K562 (cell line): ENCODE measurements around the gene ZMYND8. TPM values are rescaled to one million over a fixed set of nuclear protein-coding genes. Genes with fewer than 3 reads are reported as not detected.
A peak's percentile ranks its signal among the peaks of the same experiment; 100 is the strongest.

Experiments used
- FUS ChIP-seq: fragments of 200-400 bp; formaldehyde crosslinking; optimal IDR thresholded peaks from 2 replicates; pipeline ENCODE3; 2017; ENCODE audit warnings: low read depth, low read length
- HMG20A ChIP-seq: fragments of 450-650 bp; formaldehyde crosslinking; conservative IDR thresholded peaks from 2 replicates; pipeline ENCODE4 v1.4.0; 2020; ENCODE audit warnings: mild to moderate bottlenecking, mixed read lengths
- MBD2 ChIP-seq: sonication (generic); IDR thresholded peaks from 2 replicates; pipeline ENCODE4 v1.6.1; 2016; ENCODE audit warnings: low read depth, borderline replicate concordance
- MTA3 ChIP-seq: fragments of 450-650 bp; formaldehyde crosslinking; IDR thresholded peaks from 2 replicates; pipeline ENCODE4 v1.6.1; 2017; ENCODE audit warnings: mild to moderate bottlenecking, borderline replicate concordance
- MYBL2 ChIP-seq, 2 experiments: fragments of 450-650 bp in 1 of 2; sonication (generic) in 1 of 2; formaldehyde crosslinking in 1 of 2; IDR thresholded peaks; 2 replicates each; pipeline versions ENCODE4 v1.6.1 to v1.8.1; 2017 to 2022; ENCODE audit warnings: borderline replicate concordance in 1 of 2, inconsistent platforms in 1 of 2, low read depth in 1 of 2, mild to moderate bottlenecking in 1 of 2, missing genetic modification reagents in 1 of 2, moderate library complexity in 1 of 2
- POLR2B ChIP-seq: fragments of 450-650 bp; IDR thresholded peaks from 2 replicates; pipeline ENCODE4 v1.6.1; 2018; ENCODE audit warnings: low read depth; ENCODE audit not compliant: partially characterized antibody
- POLR3G ChIP-seq: IDR thresholded peaks from 2 replicates; pipeline ENCODE4 v1.6.1; 2011; ENCODE audit not compliant: insufficient read length, insufficient replicate concordance; ENCODE audit errors: extremely low read depth
- RBM34 ChIP-seq: fragments of 200-400 bp; formaldehyde crosslinking; IDR thresholded peaks from 2 replicates; pipeline ENCODE4 v1.6.1; 2018; ENCODE audit warnings: low read length, borderline replicate concordance; ENCODE audit not compliant: insufficient read depth
- RNF2 ChIP-seq: sonication (generic); IDR thresholded peaks from 2 replicates; pipeline ENCODE4 v1.6.1; 2016
- SMAD2 ChIP-seq: fragments of 150-350 bp; IDR thresholded peaks from 2 replicates; pipeline ENCODE4 v1.6.1; 2014; ENCODE audit warnings: low read depth, mild to moderate bottlenecking, low read length
- TCF7 ChIP-seq: sonication (generic); IDR thresholded peaks from 2 replicates; pipeline ENCODE4 v1.6.1; 2016; ENCODE audit warnings: antibody characterized with exemption, borderline replicate concordance
- TEAD1 ChIP-seq, 2 experiments: fragments of 450-650 bp in 1 of 2; sonication (generic) in 1 of 2; formaldehyde crosslinking; IDR thresholded peaks; 2 replicates each; pipeline versions ENCODE4 v1.4.0 to v1.8.0; 2020 to 2022; ENCODE audit warnings: mild to moderate bottlenecking in 2 of 2, missing genetic modification reagents in 1 of 2
- ZBTB2 ChIP-seq: fragments of 450-650 bp; IDR thresholded peaks from 2 replicates; pipeline ENCODE4 v1.6.1; 2016; ENCODE audit warnings: antibody characterized with exemption
- ZMIZ1 ChIP-seq, 2 experiments: fragments of 150-350 bp in 1 of 2; IDR thresholded peaks; 2 replicates each; pipeline ENCODE4 v1.6.1; 2012 to 2016; ENCODE audit warnings: low read depth in 2 of 2, low read length in 2 of 2, mild to moderate bottlenecking in 1 of 2, moderate library complexity in 1 of 2
- polyA plus RNA-seq, 8 experiments: library from polyadenylated mRNA; depleted of rRNA in 4 of 8; stranded (reverse) in 5 of 8; unstranded in 3 of 8; fragments of >200 nt; fragmentation: Nextera tagmentation in 2 of 8; fragmentation: Illumina TruSeq in 1 of 8; extraction: Ambion mirVana in 2 of 8; extraction: Trizol in 1 of 8; gene quantifications; 2 replicates each; pipeline versions ENCODE4 v1.2.1 to v1.2.3, GENCODE V29; 2011 to 2014; ENCODE audit warnings: inconsistent platforms in 1 of 8, missing spikeins in 1 of 8
- total RNA-seq, 7 experiments: library from RNA; depleted of rRNA in 6 of 7; stranded (reverse); fragments of >200 nt in 6 of 7; fragmentation: Illumina TruSeq in 2 of 7; extraction: Trizol in 2 of 7; gene quantifications; 2 replicates each; pipeline versions ENCODE4 v1.2.1 to v1.2.3, GENCODE V29; 2011 to 2021; ENCODE audit warnings: low replicate concordance in 1 of 7
- TF ChIP-seq, protein P1 (sequence below): fragments of 200-400 bp; formaldehyde crosslinking; IDR thresholded peaks from 2 replicates; pipeline ENCODE4 v1.6.1; 2017; ENCODE audit warnings: mild to moderate bottlenecking, low read depth, low read length, moderate library complexity
- TF ChIP-seq, protein P2 (sequence below): IDR thresholded peaks from 2 replicates; pipeline ENCODE4 v1.6.1; 2014; ENCODE audit warnings: antibody characterized with exemption
- TF ChIP-seq, protein P3 (sequence below): sonication (generic); formaldehyde crosslinking; IDR thresholded peaks from 2 replicates; pipeline ENCODE4 v1.9.0; 2022; ENCODE audit warnings: mild to moderate bottlenecking, missing genetic modification reagents

The ZMYND8 gene
- total and polyA plus RNA-seq, 9 of the 15 experiments (the other 6 are each of a cell fraction or from before 2014, with no cell fraction given), result 31.8 to 148 (median 71.9) TPM

GRCh38 chr20:47365023-47365764 lies 8.7 kb upstream of the ZMYND8 start (continued):
- peak in 1 of 2 experiments; percentile 67; a peak in 2 of 4 replicates for TF ChIP-seq ZMIZ1 (IDR thresholded peaks at IDR 0.05; ENCODE audit: low read depth in 2 of 2, low read length in 2 of 2)
- peak; percentile 86 for TF ChIP-seq ZBTB2
- no peak for TF ChIP-seq POLR3G
- no peak for TF ChIP-seq TCF7
- peak; percentile 80 for TF ChIP-seq MBD2
- TF ChIP-seq TEAD1 (CRISPR knock-in tag; IDR thresholded peaks at IDR 0.05), result 0 out of 4 replicates have a peak, but pooled peaks of 1 of the 2 experiments have one; percentile 27
- no peak for TF ChIP-seq HMG20A (CRISPR knock-in tag)
- TF ChIP-seq, protein P1, sequence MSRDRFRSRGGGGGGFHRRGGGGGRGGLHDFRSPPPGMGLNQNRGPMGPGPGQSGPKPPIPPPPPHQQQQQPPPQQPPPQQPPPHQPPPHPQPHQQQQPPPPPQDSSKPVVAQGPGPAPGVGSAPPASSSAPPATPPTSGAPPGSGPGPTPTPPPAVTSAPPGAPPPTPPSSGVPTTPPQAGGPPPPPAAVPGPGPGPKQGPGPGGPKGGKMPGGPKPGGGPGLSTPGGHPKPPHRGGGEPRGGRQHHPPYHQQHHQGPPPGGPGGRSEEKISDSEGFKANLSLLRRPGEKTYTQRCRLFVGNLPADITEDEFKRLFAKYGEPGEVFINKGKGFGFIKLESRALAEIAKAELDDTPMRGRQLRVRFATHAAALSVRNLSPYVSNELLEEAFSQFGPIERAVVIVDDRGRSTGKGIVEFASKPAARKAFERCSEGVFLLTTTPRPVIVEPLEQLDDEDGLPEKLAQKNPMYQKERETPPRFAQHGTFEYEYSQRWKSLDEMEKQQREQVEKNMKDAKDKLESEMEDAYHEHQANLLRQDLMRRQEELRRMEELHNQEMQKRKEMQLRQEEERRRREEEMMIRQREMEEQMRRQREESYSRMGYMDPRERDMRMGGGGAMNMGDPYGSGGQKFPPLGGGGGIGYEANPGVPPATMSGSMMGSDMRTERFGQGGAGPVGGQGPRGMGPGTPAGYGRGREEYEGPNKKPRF, result no peak
- TF ChIP-seq POLR2B, result peak; percentile 64
- no peak for TF ChIP-seq RBM34
- TF ChIP-seq, protein P2, sequence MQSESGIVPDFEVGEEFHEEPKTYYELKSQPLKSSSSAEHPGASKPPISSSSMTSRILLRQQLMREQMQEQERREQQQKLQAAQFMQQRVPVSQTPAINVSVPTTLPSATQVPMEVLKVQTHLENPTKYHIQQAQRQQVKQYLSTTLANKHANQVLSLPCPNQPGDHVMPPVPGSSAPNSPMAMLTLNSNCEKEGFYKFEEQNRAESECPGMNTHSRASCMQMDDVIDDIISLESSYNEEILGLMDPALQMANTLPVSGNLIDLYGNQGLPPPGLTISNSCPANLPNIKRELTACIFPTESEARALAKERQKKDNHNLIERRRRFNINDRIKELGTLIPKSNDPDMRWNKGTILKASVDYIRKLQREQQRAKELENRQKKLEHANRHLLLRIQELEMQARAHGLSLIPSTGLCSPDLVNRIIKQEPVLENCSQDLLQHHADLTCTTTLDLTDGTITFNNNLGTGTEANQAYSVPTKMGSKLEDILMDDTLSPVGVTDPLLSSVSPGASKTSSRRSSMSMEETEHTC, result no peak
- TF ChIP-seq RNF2, result peak; percentile 97
- TF ChIP-seq MTA3, result peak; percentile 91
- no peak for TF ChIP-seq FUS
- no peak for TF ChIP-seq SMAD2
- TF ChIP-seq, protein P3, sequence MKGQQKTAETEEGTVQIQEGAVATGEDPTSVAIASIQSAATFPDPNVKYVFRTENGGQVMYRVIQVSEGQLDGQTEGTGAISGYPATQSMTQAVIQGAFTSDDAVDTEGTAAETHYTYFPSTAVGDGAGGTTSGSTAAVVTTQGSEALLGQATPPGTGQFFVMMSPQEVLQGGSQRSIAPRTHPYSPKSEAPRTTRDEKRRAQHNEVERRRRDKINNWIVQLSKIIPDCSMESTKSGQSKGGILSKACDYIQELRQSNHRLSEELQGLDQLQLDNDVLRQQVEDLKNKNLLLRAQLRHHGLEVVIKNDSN (CRISPR knock-in tag), result no peak
- TF ChIP-seq MYBL2 (IDR thresholded peaks at IDR 0.05; ENCODE audit: low read depth), result no peak
- no peak for TF ChIP-seq MYBL2 (CRISPR knock-in tag; IDR thresholded peaks at IDR 0.05; ENCODE audit: borderline replicate concordance)
